BLaER1 treated with 17β-estradiol and CSF1 and Interleukin-3, amounts not matched to agents 10 nM and 100 nM (cell line): ENCODE data around the gene TBX10.
"Not testable (repeated sequence)": the region's sequence is repeated elsewhere in the genome, so short reads cannot be mapped to it uniquely, and the experiment has no call there.

Experiments used
- H3K27ac ChIP-seq, 11 experiments: shearing (Covaris generic); formaldehyde crosslinking; 2 replicates each; pipeline ENCODE4 v1.8.1; 2022
- H3K27me3 ChIP-seq, 11 experiments: shearing (Covaris generic); formaldehyde crosslinking; 2 replicates each; pipeline ENCODE4 v1.8.1; 2022
- H3K36me3 ChIP-seq, 11 experiments: shearing (Covaris generic); formaldehyde crosslinking; 2 replicates each; pipeline ENCODE4 v1.8.1; 2022
- H3K4me1 ChIP-seq, 10 experiments: shearing (Covaris generic); formaldehyde crosslinking; 2 replicates each; pipeline ENCODE4 v1.8.1; 2022
- H3K4me2 ChIP-seq, 11 experiments: shearing (Covaris generic); formaldehyde crosslinking; 2 replicates each; pipeline ENCODE4 v1.8.1; 2022
- H3K4me3 ChIP-seq, 10 experiments: shearing (Covaris generic); formaldehyde crosslinking; 2 replicates each; pipeline ENCODE4 v1.8.1; 2022
- H3K9ac ChIP-seq, 11 experiments: shearing (Covaris generic); formaldehyde crosslinking; 2 replicates each; pipeline ENCODE4 v1.8.1; 2022
- H3K9me3 ChIP-seq, 11 experiments: shearing (Covaris generic); formaldehyde crosslinking; replicated peaks in 1 of 11; 2 replicates each; pipeline ENCODE4 v1.8.1; 2022
- H4K20me1 ChIP-seq, 11 experiments: shearing (Covaris generic); formaldehyde crosslinking; 2 replicates each; pipeline ENCODE4 v1.8.1; 2022
- Cebpa-rat ChIP-seq, 11 experiments: shearing (Covaris generic); IDR thresholded peaks; 2 replicates each; pipeline ENCODE4 v1.8.1; 2022

Gene TBX10

DNA sequence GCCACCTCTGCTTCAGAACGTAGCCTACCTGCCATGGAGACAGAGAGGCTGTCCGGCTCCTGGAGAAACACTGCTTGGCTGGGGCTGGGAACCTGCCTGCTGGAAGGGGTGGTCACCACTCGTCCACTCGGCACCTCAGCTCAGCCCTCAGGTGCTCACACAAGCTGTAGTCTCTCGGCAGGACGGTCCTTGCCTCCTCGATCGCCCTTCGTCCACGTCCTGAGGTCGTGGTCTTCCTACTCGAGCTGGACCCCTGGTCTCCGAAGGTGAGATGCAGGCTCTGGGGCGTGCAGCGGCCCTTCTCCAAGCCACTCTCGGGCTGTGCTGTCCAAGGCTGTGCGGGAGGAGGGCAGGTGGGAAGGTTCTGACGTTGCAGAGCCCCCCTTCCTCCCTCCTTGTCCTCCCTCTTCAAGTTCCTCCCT is at the start of gene TBX10:
Gene TBX10, minus strand, starts transcription at position 326 of the 422 bp plus-strand sequence. Its CDS starts 291 bp downstream, at position 35.
- H3K9me3 ChIP-seq = peaks cover 6 to 12% (median 10%) of the 10 kb centered on the region in 11 experiments; a peak in 17 of 22 replicates
- H3K9ac ChIP-seq = no peak within 1 kb of the TSS; a peak in 1 of 22 replicates
- TF ChIP-seq Cebpa-rat (IDR thresholded peaks at IDR 0.05) = no peak
- H3K4me1 ChIP-seq = peaks cover 0 to 4% (median under 1%) of the 10 kb centered on the region in 10 experiments; a peak in 8 of 20 replicates
- H3K4me2 ChIP-seq = no peak within 1 kb of the TSS
- H3K36me3 ChIP-seq = no peaks in the 10 kb centered on the region
- H3K27me3 ChIP-seq = no peaks in the 10 kb centered on the region
- no peak within 1 kb of the TSS for H3K27ac ChIP-seq
- H4K20me1 ChIP-seq = no peaks in the 10 kb centered on the region
- H3K4me3 ChIP-seq = no peak within 1 kb of the TSS

DNA sequence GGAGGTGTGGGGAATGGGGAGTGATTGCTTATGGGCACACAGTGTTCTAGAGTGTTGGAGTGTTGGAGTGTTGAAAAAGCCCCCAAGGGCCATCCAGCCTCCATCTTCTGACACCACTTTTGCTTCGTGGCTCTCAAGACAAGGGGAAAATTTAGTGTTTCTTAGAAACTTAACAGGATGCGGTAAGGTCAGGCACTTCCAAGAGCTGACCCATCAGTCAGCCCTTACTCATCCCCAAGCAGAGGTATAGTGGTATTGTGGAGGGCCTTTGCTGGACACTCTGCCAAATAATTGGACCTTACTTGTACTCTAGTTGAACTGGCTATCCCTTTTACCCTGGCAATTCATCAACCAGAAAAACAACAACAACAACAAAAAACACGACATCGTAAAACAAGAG is 49.6 kb upstream of the TBX10 start:
- H3K4me2 ChIP-seq = no peak overlapping the region

DNA sequence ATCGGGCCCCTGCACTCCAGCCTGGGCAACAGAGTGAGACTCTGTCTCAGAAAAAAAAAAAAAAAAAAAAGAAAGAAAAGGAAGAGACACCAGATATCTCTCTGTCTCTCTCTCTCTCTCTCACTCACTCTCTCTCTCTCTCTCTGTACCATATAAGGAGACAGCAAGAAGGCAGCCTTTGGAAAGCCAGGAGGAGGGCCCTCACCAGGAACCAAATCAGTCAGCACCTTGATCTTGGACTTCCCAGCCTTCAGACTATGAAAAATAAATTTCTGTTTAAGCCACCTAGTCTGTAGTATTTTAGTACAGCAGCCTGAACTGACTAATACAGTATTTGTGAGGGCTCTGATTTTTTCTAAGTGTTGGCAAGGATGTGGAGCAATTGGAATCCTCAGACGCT is 48.4 kb upstream of the TBX10 start:
- Histone ChIP-seq H3K4me1 (peaks cover 7 to 37% (median 28%) of the 10 kb centered on the region in 10 experiments; a peak in 19 of 20 replicates), H3K36me3 (no peaks in the 10 kb centered on the region), H3K4me2 (no peak overlapping the region), H4K20me1 (no peaks in the 10 kb centered on the region), H3K9ac (no peak overlapping the region), H3K27ac (no peak overlapping the region), H3K9me3 (no peaks in the 10 kb centered on the region), H3K27me3 (no peaks in the 10 kb centered on the region), H3K4me3 (no peak overlapping the region)
- no peak for TF ChIP-seq Cebpa-rat (IDR thresholded peaks at IDR 0.05)

More for the DNA sequence above, 49.6 kb upstream of the TBX10 start:
- Histone ChIP-seq H3K4me1 (peaks cover 7 to 37% (median 28%) of the 10 kb centered on the region in 10 experiments; a peak in 19 of 20 replicates), H3K9me3 (no peaks in the 10 kb centered on the region), H3K27ac (no peak overlapping the region), H3K4me3 (no peak overlapping the region), H3K9ac (no peak overlapping the region), H4K20me1 (no peaks in the 10 kb centered on the region), H3K27me3 (no peaks in the 10 kb centered on the region), H3K36me3 (no peaks in the 10 kb centered on the region)
- no peak for TF ChIP-seq Cebpa-rat (IDR thresholded peaks at IDR 0.05)

GRCh38 chr11:67685641-67686332 is 46.2 kb upstream of the TBX10 start:
- Histone ChIP-seq H3K4me2 (peak overlapping the region; percentile 24 to 64 (median 49); a peak in 21 of 22 replicates), H3K9me3 (peaks cover 6 to 10% (median 9%) of the 10 kb centered on the region in 11 experiments; a peak in 21 of 22 replicates), H3K4me1 (peaks cover 7 to 36% (median 27%) of the 10 kb centered on the region in 10 experiments; a peak in 19 of 20 replicates), H3K27ac (peak overlapping the region in 1 of 11 experiments; percentile 34; a peak in 3 of 22 replicates)
- not testable (repeated sequence) for H3K27me3 ChIP-seq, H3K4me3 ChIP-seq, H3K36me3 ChIP-seq, H3K9ac ChIP-seq, H4K20me1 ChIP-seq

DNA sequence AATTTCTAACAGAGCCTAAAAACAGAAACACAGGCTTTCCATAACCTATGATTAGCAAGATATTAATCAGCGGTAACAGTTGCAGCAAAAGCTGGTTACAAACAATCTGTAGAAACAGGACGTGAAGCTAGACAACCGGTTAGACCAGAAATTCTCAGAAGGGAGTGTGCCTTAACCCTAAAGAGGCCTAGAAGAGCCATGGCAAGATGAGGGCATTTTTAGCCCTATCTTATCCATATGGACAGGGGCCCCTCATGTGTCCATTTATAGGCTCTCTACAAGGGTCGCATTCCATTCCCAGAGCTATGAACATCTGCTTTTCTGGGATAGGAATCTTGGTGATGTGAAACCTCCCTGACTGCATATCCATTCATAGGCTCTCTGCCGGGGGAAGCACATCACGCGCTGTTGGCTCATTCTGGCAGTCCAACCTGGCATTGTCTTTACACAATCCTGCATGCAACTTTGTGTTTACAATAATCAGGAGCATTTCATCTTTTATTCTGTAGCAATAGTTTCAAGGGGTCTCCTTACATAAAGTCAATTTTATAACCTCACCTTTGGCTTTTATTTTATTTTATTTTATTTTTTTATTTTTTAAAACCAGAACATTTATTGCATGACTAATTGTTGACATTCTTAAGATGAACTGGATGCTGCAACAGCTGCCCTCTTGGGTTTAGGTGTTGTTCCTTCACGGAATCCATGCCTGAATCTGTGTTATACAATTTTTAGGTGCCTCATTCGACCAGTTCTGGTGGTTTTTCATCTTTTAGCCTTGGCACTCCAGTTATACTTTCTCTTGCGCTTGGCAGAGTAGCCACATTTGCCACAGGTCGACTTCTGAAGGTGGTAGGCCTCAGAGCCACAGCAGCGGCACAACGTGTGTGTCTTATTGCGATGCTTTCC is 42.8 kb upstream of the TBX10 start:
- peaks cover 11 to 22% (median 18%) of the 10 kb centered on the region in 11 experiments; a peak in 21 of 22 replicates for H3K9me3 ChIP-seq
- H3K4me3 ChIP-seq, H3K4me2 ChIP-seq, H3K27ac ChIP-seq, H3K27me3 ChIP-seq, H4K20me1 ChIP-seq, H3K9ac ChIP-seq, H3K36me3 ChIP-seq: not testable (repeated sequence)
- peaks cover 0 to 34% (median 20%) of the 10 kb centered on the region in 10 experiments; a peak in 17 of 20 replicates for H3K4me1 ChIP-seq

DNA sequence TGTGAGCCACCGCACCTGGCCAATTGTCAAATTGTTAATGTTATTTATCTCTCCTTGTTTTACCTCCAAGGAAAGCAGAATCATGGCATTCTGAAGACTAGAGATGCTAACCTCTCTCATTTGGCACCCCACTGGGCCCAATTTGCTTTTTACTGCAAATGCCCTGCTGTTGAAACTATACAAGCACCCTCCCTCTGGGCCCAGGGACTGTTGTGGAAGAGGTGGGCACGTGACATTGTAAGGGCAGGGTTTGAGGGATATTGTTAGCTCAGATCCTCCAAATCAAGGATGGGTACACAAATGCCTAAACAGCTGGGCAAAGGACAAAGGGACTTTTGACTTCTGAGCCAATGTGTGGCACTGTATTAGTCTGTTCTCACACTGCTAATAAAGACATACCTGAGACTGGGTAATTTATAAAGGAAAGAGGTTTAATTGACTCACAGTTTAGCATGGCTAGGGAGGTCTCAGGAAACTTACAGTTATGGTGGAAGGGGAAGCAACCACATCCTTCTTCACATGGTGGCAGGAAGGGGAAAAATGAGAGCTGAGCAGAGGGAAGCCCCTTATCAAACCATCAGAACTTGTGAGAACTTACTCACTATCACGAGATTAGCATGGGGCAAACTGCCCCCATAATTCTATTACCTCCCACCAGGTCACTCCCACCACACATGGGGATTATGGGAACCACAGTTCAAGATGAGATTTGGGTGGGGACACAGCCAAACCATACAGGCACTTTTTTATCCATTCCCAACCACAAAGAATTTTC is 41.3 kb upstream of the TBX10 start:
- Histone ChIP-seq H3K36me3 (no peaks in the 10 kb centered on the region), H3K4me3 (peak overlapping the region in 1 of 10 experiments; percentile 1; a peak in 1 of 20 replicates), H3K27ac (0 out of 22 replicates have a peak overlapping the region, but pooled peaks of 1 of the 11 experiments have one; percentile 9), H3K9me3 (peaks cover 16 to 30% (median 24%) of the 10 kb centered on the region in 11 experiments), H4K20me1 (no peaks in the 10 kb centered on the region), H3K4me1 (peaks cover 0 to 27% (median 14%) of the 10 kb centered on the region in 10 experiments; a peak in 17 of 20 replicates), H3K27me3 (no peaks in the 10 kb centered on the region), H3K4me2 (peak overlapping the region in 7 of 11 experiments; percentile 1 to 48 (median 18); a peak in 8 of 22 replicates), H3K9ac (no peak overlapping the region)
- no peak for TF ChIP-seq Cebpa-rat (IDR thresholded peaks at IDR 0.05)

- H3K4me3 ChIP-seq = no peak overlapping the region
- H3K27ac ChIP-seq = no peak overlapping the region
- H3K9ac ChIP-seq = no peak overlapping the region
- no peak for TF ChIP-seq Cebpa-rat (IDR thresholded peaks at IDR 0.05)
- H3K27me3 ChIP-seq = no peaks in the 10 kb centered on the region; a peak in 1 of 22 replicates
- no peaks in the 10 kb centered on the region for H3K36me3 ChIP-seq
- H4K20me1 ChIP-seq = 0 out of 22 replicates have a peak, but pooled peaks cover 0 to 6% (median 0%) of the 10 kb centered on the region in 11 experiments
- peaks cover 13 to 24% (median 18%) of the 10 kb centered on the region in 11 experiments for H3K9me3 ChIP-seq
- no peak overlapping the region for H3K4me2 ChIP-seq
- peaks cover 0 to 21% (median 7%) of the 10 kb centered on the region in 10 experiments; a peak in 10 of 20 replicates for H3K4me1 ChIP-seq
Measured at GRCh38 chr11:67675058-67675747, 35.6 kb upstream of the TBX10 start.

DNA sequence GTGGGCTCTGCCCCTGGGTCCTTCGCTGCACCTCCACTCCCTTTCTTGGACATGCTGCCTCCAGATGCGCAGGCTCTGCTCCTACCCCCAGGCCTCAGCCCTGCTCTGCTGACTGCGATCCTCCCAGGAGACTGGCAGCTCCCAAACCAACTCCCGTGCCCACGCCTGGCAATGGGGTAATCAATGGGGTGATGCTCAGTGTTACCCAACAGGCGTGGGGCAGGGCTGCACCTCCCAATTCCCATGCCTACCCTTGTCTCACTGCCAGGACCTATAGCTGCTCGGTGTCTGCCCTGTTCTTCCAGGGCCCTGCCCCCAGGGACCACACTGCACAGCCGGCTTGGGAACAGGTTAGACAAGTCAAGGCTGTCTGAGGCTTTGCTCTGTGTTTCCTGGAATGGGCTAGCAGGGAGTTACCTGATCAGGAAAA is 34.9 kb upstream of the TBX10 start, which contains the start of gene ALDH3B2:
Gene ALDH3B2, minus strand, starts transcription at position 182 of the 430 bp plus-strand sequence. CDS start 7,688 bp downstream, outside the sequence.
- Histone ChIP-seq H3K4me1 (peaks cover 0 to 23% (median 8%) of the 10 kb centered on the region in 10 experiments; a peak in 10 of 20 replicates), H3K9ac (no peak within 1 kb of the TSS), H3K27me3 (no peaks in the 10 kb centered on the region; a peak in 1 of 22 replicates), H3K9me3 (peaks cover 11 to 18% (median 15%) of the 10 kb centered on the region in 11 experiments; a peak in 20 of 22 replicates), H3K4me2 (0 out of 22 replicates have a peak within 1 kb of the TSS, but pooled peaks of 1 of the 11 experiments have one; percentile 7), H3K36me3 (no peaks in the 10 kb centered on the region), H4K20me1 (0 out of 22 replicates have a peak, but pooled peaks cover 0 to 6% (median 0%) of the 10 kb centered on the region in 11 experiments), H3K4me3 (no peak within 1 kb of the TSS), H3K27ac (no peak within 1 kb of the TSS)
- no peak for TF ChIP-seq Cebpa-rat (IDR thresholded peaks at IDR 0.05)
